DND-41 (cell line): ENCODE data around the gene MAGT1.

Source experiments
- CTCF ChIP-seq: IDR thresholded peaks from 2 replicates; pipeline ENCODE4 v1.5.1; 2012; ENCODE audit warnings: borderline replicate concordance, low read length, moderate library complexity, mild to moderate bottlenecking; ENCODE audit not compliant: poor library complexity, severe bottlenecking; ENCODE audit errors: extremely low read depth
- EZH2 ChIP-seq: IDR thresholded peaks from 3 replicates; pipeline ENCODE4 v1.6.1; 2012; ENCODE audit warnings: borderline replicate concordance, low read depth, mild to moderate bottlenecking, moderate library complexity, low read length, inconsistent platforms; ENCODE audit not compliant: severe bottlenecking

DNA sequence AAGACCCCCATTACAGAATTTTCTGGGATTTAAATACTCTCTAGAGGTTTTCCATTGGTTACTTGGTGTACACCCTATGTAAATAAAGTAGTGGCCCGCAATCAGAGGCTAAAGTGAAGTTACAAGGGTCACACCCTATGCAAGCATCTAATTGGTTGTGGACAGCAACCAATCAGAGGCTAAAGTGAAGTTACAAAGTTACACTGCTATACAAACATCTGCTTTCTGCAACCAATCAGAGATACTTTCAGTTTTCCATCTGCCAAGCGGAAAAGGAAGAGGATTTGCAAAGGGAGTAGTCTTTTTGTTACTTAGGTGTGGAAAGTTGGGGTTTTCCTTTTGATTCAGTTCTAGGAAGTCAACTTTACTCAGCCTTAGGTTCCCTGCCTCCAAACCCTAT is 107.2 kb downstream of the MAGT1 start:
- TF ChIP-seq CTCF, result no peak
- no peak for TF ChIP-seq EZH2
